Hippocampal formation (tissue), 2 donors: ENCODE results near the gene STAT6.

Experiments
- DNase-seq, 2 donors: peaks; one replicate each; lab custom pipeline; 2025; lab: John Stamatoyannopoulos, UW

STAT6 gene

DNA sequence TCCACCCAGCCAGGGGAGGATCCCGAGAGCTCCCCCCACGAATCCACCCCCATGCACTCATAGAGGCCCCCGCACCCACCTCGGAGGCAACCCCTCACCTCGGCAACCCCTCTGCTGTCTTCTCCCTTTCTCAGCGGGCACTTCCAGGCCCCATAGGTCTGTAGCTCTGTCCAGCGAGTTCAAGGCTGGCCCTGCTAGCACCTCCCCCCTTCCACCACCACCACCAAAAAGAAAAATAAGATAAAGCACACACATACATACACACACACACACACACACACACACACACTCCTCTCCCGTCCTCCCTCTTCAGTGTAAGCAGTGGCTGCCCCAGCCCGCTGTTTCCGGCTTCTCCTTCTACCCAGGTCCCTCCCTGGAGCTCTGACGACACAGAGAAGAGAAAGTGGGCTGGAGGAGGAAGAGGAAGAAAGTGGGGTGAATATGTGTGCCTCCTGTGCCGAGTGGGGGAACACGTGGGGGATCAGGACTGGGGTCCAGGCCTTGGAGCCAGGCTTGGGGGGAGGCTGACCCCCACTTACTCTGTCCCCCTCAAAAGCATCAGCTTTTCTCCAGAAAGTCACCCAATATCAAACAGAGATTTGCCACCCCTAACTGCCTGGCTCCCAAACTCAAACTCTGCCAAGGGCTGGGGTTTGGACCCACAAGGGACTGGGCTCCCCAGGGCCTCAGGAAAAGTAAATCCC, at the start of gene STAT6:
Gene STAT6, minus strand, starts transcription at position 332 of the 704 bp plus-strand sequence. CDS start 3,084 bp downstream, outside the sequence.
- peak; percentile 35 to 41 for DNase-seq

GRCh38 chr12:57160741-57161140, 49.6 kb upstream of the STAT6 start:
- no peak for DNase-seq

- no peak for DNase-seq
Observed at GRCh38 chr12:57160040-57160439, 48.9 kb upstream of the STAT6 start.

DNA sequence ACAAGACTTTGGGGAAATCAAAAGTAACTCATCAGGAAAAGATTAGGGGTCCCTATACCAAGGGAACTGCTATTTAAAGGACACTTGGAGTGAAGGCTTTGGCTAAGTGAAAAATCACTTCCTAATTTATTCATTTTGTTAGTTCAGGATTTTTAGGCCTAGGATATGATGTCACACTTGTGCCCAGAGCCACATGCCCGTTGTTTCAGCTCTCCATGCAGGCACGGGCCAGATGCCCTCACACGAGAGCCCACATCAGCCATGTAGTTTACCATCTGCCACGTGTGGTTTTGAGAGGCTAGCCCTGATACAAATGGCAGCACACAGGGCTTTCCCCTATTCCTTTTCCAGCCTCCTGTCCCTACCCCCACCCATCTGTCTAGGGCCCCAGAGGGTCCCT, 48.1 kb upstream of the STAT6 start:
- no peak for DNase-seq

- DNase-seq, result no peak
Observed at GRCh38 chr12:57158665-57159064, 47.5 kb upstream of the STAT6 start.

DNA sequence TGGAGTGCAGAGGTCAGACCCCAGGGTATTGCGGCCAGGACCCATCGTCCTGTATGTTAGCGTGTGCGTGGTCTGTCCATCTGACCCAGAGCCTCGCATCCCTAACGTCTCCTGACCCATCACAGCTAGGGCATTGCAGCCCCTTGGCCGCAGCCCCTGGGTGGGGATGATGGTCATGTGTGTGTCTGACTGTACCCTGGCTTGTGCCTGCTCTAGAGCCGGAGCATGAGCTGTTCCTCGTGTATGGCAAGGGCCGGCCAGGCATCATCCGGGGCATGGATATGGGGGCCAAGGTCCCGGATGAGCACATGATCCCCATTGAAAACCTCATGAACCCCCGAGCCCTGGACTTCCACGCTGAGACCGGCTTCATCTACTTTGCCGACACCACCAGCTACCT, 47.0 kb upstream of the STAT6 start:
- DNase-seq, result no peak

DNA sequence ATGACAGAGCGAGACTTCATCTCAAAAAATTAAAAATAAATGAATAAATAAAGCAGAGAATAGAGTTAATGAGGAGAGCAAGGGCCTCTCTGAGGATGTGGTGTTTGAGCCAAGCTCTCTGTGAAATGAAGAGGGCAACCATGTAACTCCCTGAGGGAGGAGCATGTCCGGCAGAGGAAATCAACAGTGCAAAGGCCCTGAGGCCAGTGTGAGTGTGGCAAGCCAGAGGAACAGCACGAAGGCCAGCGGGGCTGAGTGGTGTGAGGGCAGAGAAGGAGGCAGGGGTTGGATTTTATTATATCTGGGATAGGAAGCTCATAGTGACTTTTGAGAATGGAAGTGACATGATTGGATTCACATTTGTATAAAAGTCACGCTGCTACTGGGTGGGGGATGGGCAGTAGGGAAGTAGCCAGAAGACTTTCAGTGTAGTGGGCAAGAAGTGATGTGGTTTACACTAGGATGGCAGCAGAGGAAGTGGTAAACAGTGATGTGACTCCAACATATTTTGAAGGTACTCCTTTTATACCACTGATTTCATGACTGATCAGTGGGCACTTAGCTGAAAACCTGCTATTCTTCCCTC, 46.5 kb upstream of the STAT6 start:
- no peak for DNase-seq

DNA sequence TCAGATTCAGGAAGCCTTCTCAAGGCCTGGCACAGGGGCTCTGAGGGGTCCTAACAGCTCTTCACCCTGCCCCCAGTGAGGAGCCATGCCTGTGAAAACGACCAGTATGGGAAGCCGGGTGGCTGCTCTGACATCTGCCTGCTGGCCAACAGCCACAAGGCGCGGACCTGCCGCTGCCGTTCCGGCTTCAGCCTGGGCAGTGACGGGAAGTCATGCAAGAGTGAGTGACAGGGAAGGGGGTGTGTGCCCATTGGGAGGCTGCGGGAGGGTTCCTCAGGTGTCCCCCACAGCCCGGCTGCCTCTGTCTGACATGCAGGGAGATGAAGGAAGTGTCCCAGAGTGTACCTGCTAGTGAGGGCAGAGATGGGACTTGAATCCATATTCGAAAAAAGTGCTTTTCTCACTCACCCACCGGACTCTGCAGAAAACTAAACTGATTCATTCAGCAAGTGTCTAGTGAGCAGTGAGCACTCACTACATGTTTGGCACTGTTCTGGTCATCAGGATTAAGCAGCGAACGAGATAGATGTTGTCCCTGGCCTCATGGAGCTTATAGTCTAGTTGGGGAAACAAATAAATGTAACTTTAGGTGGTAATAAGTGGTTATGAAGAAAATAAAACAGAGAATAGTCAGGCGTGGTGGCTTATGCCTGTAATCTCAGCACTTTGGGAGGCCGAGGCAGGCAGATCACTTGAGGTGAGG, 45.7 kb upstream of the STAT6 start:
- no peak for DNase-seq

- DNase-seq, result no peak
Observed at GRCh38 chr12:57154804-57155434, 43.8 kb upstream of the STAT6 start.

DNA sequence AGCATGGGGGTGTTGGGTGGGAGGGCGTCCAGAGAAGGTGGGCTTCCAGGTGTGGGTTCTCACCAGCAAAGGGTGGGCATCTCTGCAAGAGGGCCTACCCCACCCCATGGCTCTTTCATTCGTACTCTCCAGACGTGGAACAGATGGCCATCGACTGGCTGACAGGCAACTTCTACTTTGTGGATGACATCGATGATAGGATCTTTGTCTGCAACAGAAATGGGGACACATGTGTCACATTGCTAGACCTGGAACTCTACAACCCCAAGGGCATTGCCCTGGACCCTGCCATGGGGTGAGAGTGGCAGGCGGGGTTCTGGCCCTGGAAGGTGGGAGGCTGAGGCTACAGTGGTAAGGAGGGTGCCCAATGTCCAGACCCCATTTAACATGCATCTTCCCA, 42.9 kb upstream of the STAT6 start:
- no peak for DNase-seq

DNA sequence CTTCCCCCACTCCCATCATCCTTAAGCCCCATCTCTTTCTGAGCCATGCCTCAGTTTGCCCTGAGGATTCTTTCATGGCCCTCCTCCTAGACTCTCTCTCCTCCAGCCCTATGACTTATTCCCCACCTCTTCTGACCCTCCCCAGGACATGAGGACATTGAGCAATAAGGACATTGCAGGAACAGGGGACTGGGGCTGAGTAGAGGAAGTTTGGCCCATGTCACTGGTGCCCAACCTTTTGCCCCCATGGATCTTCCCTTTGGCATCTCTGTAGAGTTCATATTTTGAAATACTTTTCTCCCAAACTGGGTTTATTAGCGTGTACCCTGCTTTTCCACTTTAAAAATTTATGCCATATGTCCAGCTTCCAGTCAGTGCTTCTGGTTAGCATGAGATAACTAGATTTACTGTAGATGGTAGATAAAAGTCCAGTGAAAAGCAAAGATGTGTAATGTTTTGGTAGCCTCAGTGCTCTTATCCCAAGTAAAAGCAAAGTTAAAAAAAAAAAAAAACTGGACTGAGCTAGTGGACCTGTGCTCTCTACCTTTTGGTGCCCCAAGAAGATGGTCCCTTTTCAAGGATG, 42.3 kb upstream of the STAT6 start:
- DNase-seq, result no peak

DNA sequence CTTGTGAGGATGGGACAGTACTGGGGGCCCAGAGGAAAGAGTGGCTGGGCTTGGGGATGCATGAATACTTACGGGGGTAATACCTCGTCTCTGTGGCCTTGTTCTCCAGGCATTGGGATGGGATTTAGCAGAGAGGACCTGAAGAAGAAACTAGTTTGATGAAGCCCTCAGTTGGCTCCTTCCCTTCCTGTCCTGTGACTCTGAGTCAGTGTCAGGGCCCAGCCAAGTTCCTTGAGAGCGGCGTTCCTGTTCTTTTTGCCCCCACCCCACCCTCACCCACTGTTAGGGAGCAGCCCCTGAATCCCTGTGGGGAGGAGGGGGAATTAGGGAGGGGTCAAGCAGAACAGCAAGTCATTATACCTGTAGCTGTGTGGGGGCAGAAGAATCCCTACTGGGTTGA, 41.5 kb upstream of the STAT6 start:
- DNase-seq, result no peak

DNA sequence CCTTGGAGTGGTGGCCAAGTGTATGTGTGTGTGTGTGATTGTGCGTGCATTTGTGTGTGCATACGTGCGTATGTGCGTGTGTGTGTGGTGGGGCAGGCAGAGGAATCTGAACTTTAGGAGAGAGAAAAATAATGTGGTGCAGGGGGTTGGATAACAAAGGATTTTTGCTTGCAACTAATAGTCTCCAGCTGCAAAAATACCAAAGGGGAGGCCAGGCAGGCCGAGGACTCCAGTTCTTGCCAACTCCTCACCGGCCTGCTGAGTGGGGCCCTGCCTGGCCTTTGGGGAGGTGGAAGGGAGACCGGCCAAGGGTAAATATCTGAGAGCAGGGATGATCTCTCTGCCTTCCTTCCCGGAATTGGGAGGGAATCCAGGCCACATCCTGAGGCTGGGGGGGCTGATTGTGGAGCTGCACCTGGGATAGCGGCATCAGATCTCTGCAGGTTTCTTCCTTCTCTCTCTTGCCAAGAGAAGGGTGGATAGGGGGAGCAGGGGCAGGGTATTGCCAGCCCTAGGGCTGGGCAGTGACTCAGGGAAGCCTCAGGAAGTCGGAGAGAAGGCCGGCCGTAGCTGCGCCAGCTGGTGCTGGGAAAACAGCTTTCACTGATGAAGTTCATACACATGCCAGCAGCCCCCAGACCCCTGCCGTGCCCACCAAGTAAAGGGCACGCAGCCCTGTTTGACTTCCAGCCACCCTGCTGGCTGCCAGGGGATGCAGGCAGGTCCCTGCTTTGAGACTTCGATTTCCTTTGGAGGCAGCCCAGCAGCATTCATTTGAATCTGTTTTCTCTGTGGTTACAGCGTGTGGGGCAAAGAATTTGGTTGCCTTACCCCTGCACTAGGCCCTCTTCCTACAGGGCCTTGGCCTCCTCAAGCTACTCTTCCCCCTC, 40.8 kb upstream of the STAT6 start:
- DNase-seq, result no peak

- DNase-seq, result no peak
Observed at GRCh38 chr12:57150400-57151000, 39.3 kb upstream of the STAT6 start.

DNA sequence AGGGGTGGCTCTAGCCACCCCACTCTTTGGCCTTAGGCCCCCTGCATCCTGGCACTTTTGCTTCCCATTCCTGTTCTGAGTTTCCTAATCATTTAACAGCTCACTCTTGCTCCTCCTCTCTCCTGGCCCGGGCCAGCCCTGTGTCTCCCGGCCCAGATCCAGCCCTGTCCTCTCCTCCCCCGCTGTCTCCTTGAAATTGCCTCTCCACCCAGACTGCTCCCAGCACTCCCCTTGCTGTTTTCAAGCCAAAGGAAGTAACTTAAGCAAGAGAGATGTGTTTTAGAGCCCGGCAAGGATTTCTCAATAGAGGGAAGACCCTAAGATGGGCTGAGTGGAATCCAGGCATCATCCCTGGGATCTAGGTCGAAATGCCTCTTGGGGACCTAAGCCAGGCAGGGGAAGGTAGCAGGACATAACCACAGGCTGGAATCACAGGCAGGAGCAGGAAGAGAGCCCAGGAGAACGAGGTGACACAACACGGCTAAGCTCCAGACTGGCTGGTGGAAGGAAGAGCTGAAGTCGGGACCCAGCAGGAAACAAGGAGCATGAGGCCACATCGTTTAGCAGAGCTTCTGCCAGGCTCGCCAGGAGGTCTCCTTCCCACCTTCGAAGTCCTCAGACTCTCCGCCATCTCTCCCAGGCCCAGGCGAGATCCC, 38.2 kb upstream of the STAT6 start:
- DNase-seq, result no peak

- peak in 1 of 2 donors; percentile 21 for DNase-seq
Observed at GRCh38 chr12:57148469-57149244, 37.5 kb upstream of the STAT6 start.

DNA sequence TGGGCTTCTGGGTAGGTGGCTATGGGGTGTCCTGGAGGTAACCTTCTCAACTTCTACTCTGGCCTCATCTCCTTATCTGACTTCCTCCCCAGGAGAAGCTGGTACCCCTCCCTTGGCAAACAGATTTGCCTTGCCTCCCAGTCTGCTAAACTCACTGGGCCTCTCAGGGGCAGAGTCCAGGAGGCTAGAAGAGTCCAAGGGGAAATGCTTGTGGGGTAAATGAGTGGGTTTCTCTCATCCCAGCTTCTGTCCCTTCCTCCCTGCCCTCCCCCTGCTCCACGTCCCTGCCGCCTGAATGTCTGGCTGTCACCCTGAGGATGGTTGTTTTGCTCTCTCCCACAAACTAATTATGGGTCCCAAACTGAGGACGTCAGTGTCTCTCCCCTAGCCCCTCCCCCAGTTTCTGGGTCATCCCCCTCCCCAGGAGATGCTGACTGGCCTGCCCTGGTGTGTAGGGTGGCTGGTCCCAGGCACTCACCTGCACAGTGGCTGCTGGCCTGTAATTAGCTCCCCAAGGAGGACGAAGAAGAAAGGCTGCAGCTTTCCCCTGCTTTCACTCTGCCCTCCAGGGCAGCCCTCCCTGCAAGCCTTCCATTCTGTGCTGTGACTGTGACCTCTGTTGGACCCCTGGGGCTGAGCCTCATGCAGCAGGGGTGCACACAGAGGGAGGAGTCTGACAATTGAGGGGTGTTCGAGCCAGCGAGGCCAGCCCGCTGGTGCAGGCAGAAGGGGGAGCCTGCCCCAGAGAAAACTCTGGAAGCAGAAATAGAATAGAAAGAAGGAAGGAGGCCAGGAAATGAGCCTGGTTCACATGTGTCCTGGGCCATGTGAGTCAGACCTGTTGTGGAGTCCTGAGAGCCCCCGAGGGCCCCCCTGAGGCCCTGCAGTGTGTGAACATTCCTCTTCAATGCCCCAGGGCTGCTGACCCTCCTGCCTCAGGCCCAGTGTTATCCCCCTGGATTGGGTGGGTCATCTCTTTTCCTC, 36.1 kb upstream of the STAT6 start, which contains the start of gene LRP1-AS:
Gene LRP1-AS, minus strand, starts transcription at position 659 of the 984 bp plus-strand sequence.
- DNase-seq, result no peak

- DNase-seq, result no peak
Observed at GRCh38 chr12:57146092-57146491, 34.9 kb upstream of the STAT6 start.
